ENCODE results near the gene SLC7A11. TPM values are rescaled to one million over a fixed set of nuclear protein-coding genes. Genes with fewer than 3 reads are reported as not detected.

Gene SLC7A11
- 86.1 and 119 TPM in 2 replicates for total RNA-seq

GRCh38 chr4:138242076-138242833 is at the start of gene SLC7A11:
TSS of gene SLC7A11 (minus strand) at chr4:138242349. CDS start at chr4:138242069, 280 bp downstream.

